Measurements from ENCODE around the gene LMAN2.
"Not testable (repeated sequence)": the region's sequence is repeated elsewhere in the genome, so short reads cannot be mapped to it uniquely, and the experiment has no call there.

Gene LMAN2

GRCh38 chr5:177343777-177344176 is 7.7 kb downstream of the LMAN2 start:
- H3K4me3 ChIP-seq (ENCODE audit: low read depth, low read length) = no peak overlapping the region
- no peak for TF ChIP-seq CTCF (IDR thresholded peaks at IDR 0.05; ENCODE audit: borderline replicate concordance, insufficient read depth, low read depth, low read length)

- not testable (repeated sequence) for H3K4me3 ChIP-seq (ENCODE audit: low read depth, low read length)
These were observed 8.5 kb downstream of the LMAN2 start for GRCh38 chr5:177343000-177343399.

- H3K4me3 ChIP-seq (ENCODE audit: low read depth, low read length) = no peak overlapping the region
These were observed 12.3 kb downstream of the LMAN2 start for GRCh38 chr5:177339107-177339638.

GRCh38 chr5:177338251-177339106 is 13.0 kb downstream of the LMAN2 start:
- no peak for TF ChIP-seq CTCF (IDR thresholded peaks at IDR 0.05; ENCODE audit: borderline replicate concordance, insufficient read depth, low read depth, low read length)

More at GRCh38 chr5:177339107-177339638, 12.3 kb downstream of the LMAN2 start:
- TF ChIP-seq CTCF (IDR thresholded peaks at IDR 0.05; ENCODE audit: borderline replicate concordance, insufficient read depth, low read depth, low read length) = no peak

DNA sequence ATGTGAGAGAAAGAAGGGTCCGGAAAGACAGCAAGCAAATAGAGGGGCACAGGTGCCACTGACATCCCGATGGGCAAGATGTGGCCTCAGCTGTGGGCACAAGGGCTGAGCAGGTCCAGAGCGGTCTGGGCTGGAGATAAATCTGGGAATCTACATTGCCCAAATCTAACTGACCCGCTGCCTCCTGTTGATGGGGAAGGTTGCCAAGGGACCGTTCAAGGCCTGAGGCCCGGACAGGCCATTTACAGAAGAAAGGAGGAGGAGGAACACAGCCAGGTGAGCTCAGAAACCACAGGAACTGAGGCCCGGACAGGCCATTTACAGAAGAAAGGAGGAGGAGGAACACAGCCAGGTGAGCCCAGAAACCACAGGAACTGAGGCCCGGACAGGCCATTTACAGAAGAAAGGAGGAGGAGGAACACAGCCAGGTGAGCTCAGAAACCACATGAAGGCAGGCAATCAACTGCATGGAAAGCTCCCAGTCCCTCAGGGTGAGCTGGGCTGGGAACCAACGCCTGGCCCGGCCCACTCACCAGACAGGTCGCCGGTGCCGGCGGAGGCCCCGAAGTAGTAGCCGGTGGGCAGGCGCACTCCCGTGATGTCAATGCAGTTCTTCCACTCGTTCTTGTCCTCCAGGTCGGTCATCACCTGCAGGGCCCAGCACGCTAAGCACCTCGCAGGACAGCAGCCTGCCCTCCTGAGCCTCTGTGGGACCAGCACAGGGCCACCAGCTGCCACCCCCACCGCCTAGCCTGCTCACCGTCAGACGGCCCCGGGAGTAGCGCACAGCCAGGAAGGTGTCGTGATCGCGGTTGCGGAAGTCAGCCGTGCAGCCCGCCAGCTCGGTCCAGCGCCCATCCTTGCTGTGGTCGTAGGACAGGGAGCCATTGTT is 14.6 kb downstream of the LMAN2 start:
- TF ChIP-seq CTCF (IDR thresholded peaks at IDR 0.05; ENCODE audit: borderline replicate concordance, insufficient read depth, low read depth, low read length) = no peak
- H3K4me3 ChIP-seq (ENCODE audit: low read depth, low read length) = no peak overlapping the region

More at GRCh38 chr5:177338251-177339106, 13.0 kb downstream of the LMAN2 start:
- no peak overlapping the region for H3K4me3 ChIP-seq (ENCODE audit: low read depth, low read length)

- no peak overlapping the region for H3K4me3 ChIP-seq (ENCODE audit: low read depth, low read length)
- 0 out of 2 replicates have a peak, but pooled peaks have one; percentile 28 for TF ChIP-seq CTCF (IDR thresholded peaks at IDR 0.05; ENCODE audit: borderline replicate concordance, insufficient read depth, low read depth, low read length)
These were observed 15.4 kb downstream of the LMAN2 start for GRCh38 chr5:177336112-177336511.

- no peak overlapping the region for H3K4me3 ChIP-seq (ENCODE audit: low read depth, low read length)
- TF ChIP-seq CTCF (IDR thresholded peaks at IDR 0.05; ENCODE audit: borderline replicate concordance, insufficient read depth, low read depth, low read length) = no peak
These were observed 15.8 kb downstream of the LMAN2 start for GRCh38 chr5:177335701-177336065.

Data from GM12875 (cell line).